Calu3 (cell line): ENCODE results near the gene MAP1S. TPM values are rescaled to one million over a fixed set of nuclear protein-coding genes. Genes with fewer than 3 reads are reported as not detected.

Source experiments
- BruUV-seq: library from RNA; stranded (reverse); fragments of 400-500 nt; replicated peaks from 2 replicates; lab custom pipeline; 2021; lab: Mats Ljungman, UMichigan
- CTCF ChIA-PET: fragments of 300-600 bp; sonication (Branson Sonifier 250); formaldehyde crosslinking; loops from one replicate; lab custom pipeline; 2022; ENCODE audit warnings: antibody characterized with exemption; lab: Charles Lee
- DNase-seq: peaks from one replicate; pipeline ENCODE4 v3.0.0; 2022
- H3K27ac Mint-ChIP-seq: one replicate; pipeline ENCODE4 v1.8.0; 2022; ENCODE audit warnings: mixed read lengths; ENCODE audit not compliant: unreplicated experiment
- H3K27me3 Mint-ChIP-seq: one replicate; pipeline ENCODE4 v1.8.0; 2022; ENCODE audit warnings: mixed read lengths; ENCODE audit not compliant: unreplicated experiment
- H3K36me3 Mint-ChIP-seq: one replicate; pipeline ENCODE4 v1.8.0; 2022; ENCODE audit warnings: mild to moderate bottlenecking, moderate library complexity, mixed read lengths; ENCODE audit not compliant: insufficient read depth, unreplicated experiment
- H3K4me1 Mint-ChIP-seq: one replicate; pipeline ENCODE4 v1.8.0; 2022; ENCODE audit warnings: mild to moderate bottlenecking, low read depth, mixed read lengths; ENCODE audit not compliant: unreplicated experiment
- H3K4me3 Mint-ChIP-seq: one replicate; pipeline ENCODE4 v1.8.0; 2022; ENCODE audit warnings: mild to moderate bottlenecking, low read depth, moderate library complexity, mixed read lengths; ENCODE audit not compliant: unreplicated experiment
- H3K9me3 Mint-ChIP-seq: one replicate; pipeline ENCODE4 v1.8.0; 2022; ENCODE audit warnings: low read depth, mixed read lengths; ENCODE audit not compliant: unreplicated experiment
- intact Hi-C: fragments of 100-400 bp; cut with micrococcal nuclease; formaldehyde crosslinking; loops from one replicate; pipeline ENCODE4 v1.10.0; 2022; ENCODE audit not compliant: unreplicated experiment
- total RNA-seq: library from RNA; stranded (reverse); gene quantifications from 2 replicates; pipeline ENCODE4 v1.2.3, GENCODE V29; 2022
- TF ChIP-seq, protein P1 (sequence below): fragments of 200-600 bp; IDR thresholded peaks from one replicate; pipeline ENCODE4 v1.8.0; 2022; ENCODE audit warnings: antibody characterized with exemption; ENCODE audit not compliant: unreplicated experiment

MAP1S gene
- total RNA-seq, 1 experiment from 2014 or later, result 57.1 TPM

DNA sequence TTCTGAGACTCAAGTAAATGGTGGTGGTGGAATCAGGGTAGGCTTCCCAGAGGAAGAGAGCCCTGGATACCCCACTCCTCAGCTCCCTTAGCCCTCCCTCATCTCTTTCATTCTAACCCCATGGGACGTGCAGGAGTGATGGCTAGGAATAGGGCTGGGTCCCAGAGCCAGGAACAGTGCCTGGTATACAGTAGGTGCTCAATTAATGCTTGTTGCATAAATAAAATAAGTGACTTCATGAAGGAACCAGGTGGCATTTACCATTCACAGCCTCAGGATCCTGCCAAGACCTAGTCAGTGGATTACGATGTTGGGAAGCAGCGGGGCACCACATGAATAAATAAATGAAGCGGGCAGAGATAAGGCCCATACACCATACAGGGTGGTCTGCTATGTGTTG is 35.0 kb upstream of the MAP1S start:
- H3K4me3 Mint-ChIP-seq, result no peak overlapping the region
- TF ChIP-seq, protein P1, sequence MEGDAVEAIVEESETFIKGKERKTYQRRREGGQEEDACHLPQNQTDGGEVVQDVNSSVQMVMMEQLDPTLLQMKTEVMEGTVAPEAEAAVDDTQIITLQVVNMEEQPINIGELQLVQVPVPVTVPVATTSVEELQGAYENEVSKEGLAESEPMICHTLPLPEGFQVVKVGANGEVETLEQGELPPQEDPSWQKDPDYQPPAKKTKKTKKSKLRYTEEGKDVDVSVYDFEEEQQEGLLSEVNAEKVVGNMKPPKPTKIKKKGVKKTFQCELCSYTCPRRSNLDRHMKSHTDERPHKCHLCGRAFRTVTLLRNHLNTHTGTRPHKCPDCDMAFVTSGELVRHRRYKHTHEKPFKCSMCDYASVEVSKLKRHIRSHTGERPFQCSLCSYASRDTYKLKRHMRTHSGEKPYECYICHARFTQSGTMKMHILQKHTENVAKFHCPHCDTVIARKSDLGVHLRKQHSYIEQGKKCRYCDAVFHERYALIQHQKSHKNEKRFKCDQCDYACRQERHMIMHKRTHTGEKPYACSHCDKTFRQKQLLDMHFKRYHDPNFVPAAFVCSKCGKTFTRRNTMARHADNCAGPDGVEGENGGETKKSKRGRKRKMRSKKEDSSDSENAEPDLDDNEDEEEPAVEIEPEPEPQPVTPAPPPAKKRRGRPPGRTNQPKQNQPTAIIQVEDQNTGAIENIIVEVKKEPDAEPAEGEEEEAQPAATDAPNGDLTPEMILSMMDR, result no peak
- H3K36me3 Mint-ChIP-seq, result no peaks in the 10 kb centered on the region
- H3K27me3 Mint-ChIP-seq, result peaks cover 65% of the 10 kb centered on the region
- no peaks in the 10 kb centered on the region for H3K9me3 Mint-ChIP-seq
- intact Hi-C loops, result no loop called here
- no peak for DNase-seq
- BruUV-seq, result no TSS peak
- H3K4me1 Mint-ChIP-seq, result peaks cover 26% of the 10 kb centered on the region
- no peak overlapping the region for H3K27ac Mint-ChIP-seq
- CTCF ChIA-PET, result no interaction called here

DNA sequence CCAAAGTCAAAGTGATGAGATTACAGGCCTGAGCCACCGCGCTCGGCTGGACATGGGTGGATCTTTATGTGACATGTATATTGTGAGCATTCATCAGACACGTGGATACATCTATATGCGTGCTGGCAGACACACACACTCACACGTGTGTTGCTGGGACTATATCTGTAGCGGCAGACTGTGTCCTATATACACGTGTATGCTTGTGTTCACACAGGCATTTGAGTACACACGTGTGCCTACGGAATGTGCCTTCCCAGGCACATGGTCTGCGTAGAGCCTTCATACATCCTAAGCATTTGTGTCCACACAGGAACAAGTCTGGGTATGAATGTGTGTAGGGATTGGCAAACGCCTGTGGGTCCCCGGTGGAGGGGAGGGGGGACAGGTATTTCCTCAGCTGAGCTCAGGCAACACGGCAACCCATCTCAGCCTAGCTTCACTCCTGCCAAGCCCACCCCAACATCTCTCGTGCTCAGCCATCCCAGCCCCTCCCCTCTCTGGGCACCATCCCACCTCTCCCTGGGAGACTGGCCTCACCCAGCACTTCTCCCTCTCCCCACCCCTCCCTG is 33.7 kb upstream of the MAP1S start:
- no peak for DNase-seq
- BruUV-seq, result no TSS peak
- intact Hi-C loops, result no loop called here
- Mint-ChIP-seq H3K27me3 (peaks cover 63% of the 10 kb centered on the region), H3K9me3 (no peaks in the 10 kb centered on the region), H3K36me3 (no peaks in the 10 kb centered on the region), H3K27ac (no peak overlapping the region), H3K4me1 (peaks cover 17% of the 10 kb centered on the region), H3K4me3 (no peak overlapping the region)
- TF ChIP-seq, protein P1, result no peak
- CTCF ChIA-PET, result no interaction called here

DNA sequence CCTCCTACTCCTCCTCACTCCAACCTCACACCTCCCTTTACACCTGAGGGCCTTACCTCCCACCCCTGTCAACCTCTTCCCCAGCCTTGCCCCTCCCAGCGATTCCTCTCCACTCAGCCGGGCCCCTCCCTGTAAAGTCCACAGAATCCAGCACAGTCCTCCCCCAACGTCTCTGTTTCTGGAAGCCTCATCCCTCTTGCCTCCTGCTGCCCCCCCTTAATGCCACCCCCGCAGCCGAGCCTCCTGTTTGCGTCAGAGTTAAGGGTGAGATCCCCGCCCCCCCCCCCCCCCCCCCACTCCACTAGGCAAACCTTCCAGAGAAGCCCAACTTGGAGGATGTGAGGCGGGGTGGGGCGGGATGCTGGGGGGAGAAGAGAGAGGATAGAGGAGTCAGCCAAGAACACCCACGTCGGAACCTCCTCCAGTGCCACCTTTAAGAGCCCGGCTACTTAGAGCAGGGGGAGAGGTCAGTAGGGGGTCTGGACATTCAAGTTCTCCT is 33.2 kb upstream of the MAP1S start:
- peaks cover 17% of the 10 kb centered on the region for H3K4me1 Mint-ChIP-seq
- BruUV-seq, result no TSS peak
- no peak overlapping the region for H3K27ac Mint-ChIP-seq
- CTCF ChIA-PET, result interaction anchor here (0.6 kb wide), 1 partner anchor 15 kb away, joined by 3 read pairs; no protein-coding TSS in a partner anchor
- H3K27me3 Mint-ChIP-seq, result peaks cover 68% of the 10 kb centered on the region
- no peak overlapping the region for H3K4me3 Mint-ChIP-seq
- no peaks in the 10 kb centered on the region for H3K36me3 Mint-ChIP-seq
- H3K9me3 Mint-ChIP-seq, result no peaks in the 10 kb centered on the region
- intact Hi-C loops, result no loop called here
- TF ChIP-seq, protein P1, result no peak
- no peak for DNase-seq

DNA sequence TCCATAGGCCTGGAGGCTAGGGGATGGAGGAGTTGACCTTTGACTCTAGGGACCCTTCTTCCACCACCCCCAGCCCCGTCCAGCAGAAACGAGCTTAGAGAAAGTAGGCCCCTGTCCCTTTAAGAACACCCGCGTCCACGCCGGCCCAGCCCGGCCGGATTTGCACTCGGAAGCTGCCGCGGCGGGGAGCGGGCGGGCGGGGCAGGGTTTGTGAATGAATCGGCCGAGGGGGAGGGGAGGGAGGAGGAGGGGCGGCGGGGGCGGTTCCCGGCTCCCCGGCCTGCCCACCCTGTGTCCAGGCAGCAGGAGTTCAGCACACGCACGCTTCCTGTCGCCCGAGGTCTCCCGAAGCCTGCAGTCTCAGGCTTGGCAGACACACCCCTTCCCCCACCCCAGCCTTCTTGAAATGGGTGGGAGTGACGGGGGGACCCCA is 32.7 kb upstream of the MAP1S start:
- Mint-ChIP-seq H3K36me3 (no peaks in the 10 kb centered on the region), H3K9me3 (no peaks in the 10 kb centered on the region), H3K4me3 (no peak overlapping the region), H3K27me3 (peaks cover 70% of the 10 kb centered on the region), H3K4me1 (peaks cover 17% of the 10 kb centered on the region), H3K27ac (no peak overlapping the region)
- BruUV-seq, result no TSS peak
- DNase-seq, result no peak
- intact Hi-C loops, result no loop called here
- CTCF ChIA-PET, result interaction anchor here (0.6 kb wide), 1 partner anchor 15 kb away, joined by 3 read pairs; no protein-coding TSS in a partner anchor
- TF ChIP-seq, protein P1, result no peak
